GM04504 (cell line): Measurements from ENCODE around the gene MXD4.
"Not testable (repeated sequence)": the region's sequence is repeated elsewhere in the genome, so short reads cannot be mapped to it uniquely, and the experiment has no call there.

Source experiments
- DNase-seq: peaks from one replicate; pipeline ENCODE4 v3.0.0-alpha.2; 2012; ENCODE audit warnings: low read depth

MXD4 gene

GRCh38 chr4:2250357-2251072 is 11.4 kb downstream of the MXD4 start:
- no peak for DNase-seq

- DNase-seq = no peak
Observed at GRCh38 chr4:2249526-2250356, 12.2 kb downstream of the MXD4 start.

- no peak for DNase-seq
Observed at GRCh38 chr4:2248821-2249261, 13.1 kb downstream of the MXD4 start.

DNA sequence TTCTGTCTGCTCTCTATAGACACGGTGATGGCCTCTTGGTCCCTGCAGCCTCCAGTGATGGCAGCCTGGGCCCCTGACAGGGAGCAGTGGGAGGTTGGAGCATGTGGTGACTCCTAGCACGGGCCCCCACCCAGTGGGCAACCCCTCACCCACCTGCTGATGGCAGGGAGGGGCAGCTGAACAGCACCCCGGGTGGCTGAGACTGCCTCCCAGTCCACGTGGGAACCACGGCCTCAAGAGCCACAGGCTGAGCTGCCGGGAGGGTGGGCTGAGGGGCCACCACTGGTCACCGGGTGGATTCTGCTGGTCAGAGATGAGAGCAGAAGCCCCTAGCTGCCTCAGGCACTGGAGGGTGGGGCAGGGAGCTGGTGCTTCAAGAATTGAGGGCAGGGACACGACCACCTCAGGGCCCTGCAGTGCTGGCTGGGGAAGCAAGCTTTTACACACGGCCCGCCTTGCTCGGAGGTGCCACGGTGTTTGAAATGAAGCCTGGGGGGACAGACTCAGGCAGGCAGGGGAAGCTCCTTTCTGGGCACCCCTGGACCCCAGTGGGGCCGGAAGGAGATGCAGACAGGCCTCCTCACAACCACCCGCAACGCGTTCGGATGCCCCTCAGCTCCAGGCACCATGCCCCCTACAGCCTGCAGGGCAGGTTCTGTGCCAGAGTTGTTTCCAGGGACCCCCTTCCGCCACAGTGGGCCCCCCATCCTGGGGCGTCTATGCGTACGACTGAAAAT is 13.7 kb downstream of the MXD4 start:
- DNase-seq = no peak

- DNase-seq = no peak
Observed at GRCh38 chr4:2247128-2248043, 14.5 kb downstream of the MXD4 start.

DNA sequence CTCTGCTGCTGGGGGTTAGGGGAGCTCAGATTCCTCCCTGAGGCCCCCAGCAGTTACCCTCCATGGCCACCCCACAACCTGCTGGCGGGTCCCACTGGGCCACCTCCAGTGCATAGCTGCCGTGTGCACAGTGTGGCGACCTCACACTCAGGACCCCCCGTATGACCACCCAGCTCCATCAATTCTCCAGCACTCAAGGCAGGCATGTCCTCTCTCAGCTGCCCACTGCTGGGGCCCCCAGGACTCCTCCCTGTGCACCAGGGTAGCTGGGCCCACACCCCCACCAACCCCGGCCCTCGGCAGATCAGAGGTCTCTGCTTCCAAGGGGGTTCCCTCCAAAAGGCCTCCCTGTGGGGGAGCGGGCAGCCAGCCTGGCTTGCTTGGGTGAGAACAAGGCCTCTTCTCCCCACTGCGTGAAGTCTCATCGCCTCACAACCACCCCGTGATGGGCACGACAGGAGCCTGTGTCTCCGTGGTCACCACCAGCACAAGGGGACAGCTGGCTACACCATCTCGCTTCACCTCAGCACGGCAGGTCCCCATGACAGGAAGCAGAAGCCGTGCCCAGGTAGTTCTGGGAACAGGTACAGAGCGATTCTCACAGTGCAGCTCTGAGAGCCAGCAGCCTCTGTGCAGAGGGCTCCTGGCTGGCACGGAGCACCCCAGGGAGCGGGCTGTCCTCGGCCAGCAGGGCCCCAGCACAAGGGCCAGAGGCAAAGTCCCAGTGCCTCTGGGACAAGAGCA is 15.4 kb downstream of the MXD4 start:
- DNase-seq = no peak

GRCh38 chr4:2245787-2246275 is 16.1 kb downstream of the MXD4 start:
- no peak for DNase-seq

GRCh38 chr4:2245057-2245786 is 16.7 kb downstream of the MXD4 start:
- no peak for DNase-seq

GRCh38 chr4:2243681-2244380 is 18.1 kb downstream of the MXD4 start:
- no peak for DNase-seq

DNA sequence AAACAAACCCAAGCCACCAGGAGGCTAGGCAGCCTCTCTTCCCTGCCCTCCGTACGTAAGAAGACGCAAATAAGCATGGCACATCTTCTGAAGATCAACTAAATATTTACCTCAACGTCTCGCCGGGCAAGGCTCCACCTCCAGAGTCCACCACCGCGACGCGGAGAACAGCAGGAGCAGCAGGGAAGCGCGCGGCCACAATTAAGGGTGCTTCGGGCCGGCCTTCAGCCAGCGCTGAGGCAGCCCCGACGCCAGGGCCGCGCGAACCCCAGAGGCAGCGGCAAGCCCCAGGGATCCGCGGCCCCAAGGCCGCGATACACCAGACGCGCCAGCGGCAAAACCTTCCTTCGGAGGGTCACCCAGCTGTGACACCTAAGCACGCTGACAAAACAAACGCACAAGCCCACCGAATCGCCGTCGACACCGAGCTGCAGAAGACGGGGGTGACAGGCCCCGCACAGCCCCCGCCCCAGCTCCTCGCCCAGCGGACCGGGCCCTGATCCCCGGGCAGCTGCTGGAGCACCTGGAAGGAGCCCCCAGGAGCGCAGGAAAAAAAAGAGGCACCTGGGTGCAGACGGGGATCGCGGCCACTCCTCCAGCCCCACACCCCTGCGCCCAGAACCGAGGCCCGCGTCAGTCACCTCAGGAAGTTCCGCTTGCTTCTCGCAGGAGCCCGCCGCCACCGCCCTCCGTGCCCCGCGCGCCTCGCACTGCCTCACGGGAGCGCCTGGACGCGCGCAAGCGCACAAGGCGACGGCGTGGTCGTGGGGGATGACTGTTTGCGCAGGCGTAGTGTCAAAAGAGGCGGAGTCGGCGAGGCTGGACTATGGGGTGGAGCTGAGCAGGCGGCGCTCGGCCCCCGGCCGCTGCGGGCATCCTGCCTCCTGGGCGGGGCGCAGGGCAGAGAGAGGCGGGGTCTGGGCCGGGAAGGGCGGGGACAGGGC is 20.2 kb downstream of the MXD4 start, which contains the start of the genes HAUS3 and POLN:
Gene HAUS3 (minus strand): TSS at position 712 of the 944 bp plus-strand sequence. CDS start 1,175 bp downstream, outside the sequence.
Gene POLN (minus strand): TSS at position 712 of the 944 bp plus-strand sequence. CDS start 12,890 bp downstream, outside the sequence.
- peak; percentile 96 for DNase-seq

GRCh38 chr4:2241003-2241402 is 20.9 kb downstream of the MXD4 start:
- no peak for DNase-seq

DNA sequence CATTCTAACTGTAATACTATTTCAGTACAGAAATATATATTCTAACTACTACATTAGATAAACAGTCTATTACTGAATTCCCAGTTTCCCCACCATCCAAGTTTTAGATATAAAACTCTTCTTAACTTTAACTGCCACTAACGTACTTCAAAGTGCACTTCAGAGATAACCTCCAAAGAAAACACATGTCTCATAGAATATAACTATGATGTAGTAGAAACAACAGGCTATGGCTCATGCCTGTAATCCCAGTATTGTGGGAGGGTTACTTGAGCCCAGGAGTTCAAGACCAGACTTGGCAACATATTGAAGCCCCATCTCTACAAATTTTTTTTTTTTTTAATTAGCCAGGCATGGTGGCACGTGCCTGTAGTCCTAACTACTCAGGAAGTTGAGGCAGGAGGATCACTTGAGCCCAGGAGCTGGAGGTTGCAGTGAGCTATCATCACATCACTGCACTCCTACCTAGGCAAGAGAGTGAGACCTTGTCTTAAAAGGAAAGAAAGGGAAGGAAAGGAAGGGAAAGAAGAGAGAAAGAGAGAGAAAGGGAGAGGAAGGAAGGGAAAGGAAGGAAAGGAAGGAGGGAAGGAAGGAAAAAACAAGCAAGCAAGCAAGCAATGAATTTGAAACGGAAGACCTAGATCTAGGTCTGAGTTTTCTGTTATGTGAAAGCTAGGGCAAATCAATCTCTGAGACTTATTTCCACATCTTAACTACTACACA is 24.8 kb downstream of the MXD4 start:
- no peak for DNase-seq

DNA sequence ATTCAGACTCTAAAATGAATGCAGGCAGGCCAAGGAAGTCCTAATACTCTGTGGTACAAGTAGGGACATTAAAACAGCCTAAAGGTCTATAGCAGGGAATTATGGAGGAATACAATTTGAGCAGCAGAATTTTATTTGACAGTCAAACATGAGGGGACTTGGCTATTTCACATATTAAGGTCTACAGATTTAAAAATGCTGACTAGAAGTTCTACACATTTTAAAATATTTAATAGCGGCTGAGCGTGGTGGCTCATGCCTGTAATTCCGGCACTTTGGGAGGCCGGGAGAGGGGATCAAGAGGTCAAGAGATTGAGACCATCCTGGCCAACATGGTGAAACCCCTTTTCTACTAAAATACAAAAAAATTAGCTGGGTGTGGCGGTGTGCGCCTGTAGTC is 30.8 kb downstream of the MXD4 start:
- no peak for DNase-seq

DNA sequence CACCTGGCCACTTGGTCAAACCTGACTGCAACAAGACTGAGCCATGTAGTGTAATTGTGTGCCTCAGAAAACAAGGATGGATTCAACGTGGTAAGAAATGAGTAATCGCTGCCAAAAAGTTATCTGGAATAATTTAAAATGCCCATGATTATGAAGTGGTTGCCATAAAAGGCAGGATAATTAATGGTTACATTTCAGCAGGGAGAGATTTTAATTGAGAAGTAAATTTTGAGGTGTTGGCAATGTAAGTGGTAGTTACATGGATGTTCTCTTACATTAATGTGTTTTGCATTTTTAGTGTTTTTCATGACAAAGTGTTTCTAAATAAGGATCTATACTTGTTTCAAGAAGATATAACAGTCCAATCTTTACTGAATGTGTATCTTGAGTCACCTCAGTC is 35.6 kb downstream of the MXD4 start:
- no peak for DNase-seq

DNA sequence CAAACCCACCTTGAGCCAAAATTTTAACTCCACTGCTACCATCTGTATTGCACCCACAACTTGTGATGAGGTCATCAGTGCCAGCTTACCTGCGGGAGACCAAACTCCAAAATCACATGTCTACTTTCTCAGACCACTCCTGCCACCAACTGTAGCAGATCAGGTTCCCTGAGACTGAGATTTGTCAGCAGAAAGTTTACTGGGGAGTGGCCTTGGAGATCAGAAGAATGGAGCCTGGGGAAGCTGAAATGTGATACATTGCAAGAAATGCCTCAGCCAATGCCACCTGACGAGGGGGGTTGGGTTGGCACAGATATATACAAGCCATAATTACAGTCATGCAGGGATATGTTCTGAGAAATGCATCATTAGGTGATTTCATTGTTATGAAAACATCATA is 39.1 kb downstream of the MXD4 start:
- DNase-seq = no peak

DNA sequence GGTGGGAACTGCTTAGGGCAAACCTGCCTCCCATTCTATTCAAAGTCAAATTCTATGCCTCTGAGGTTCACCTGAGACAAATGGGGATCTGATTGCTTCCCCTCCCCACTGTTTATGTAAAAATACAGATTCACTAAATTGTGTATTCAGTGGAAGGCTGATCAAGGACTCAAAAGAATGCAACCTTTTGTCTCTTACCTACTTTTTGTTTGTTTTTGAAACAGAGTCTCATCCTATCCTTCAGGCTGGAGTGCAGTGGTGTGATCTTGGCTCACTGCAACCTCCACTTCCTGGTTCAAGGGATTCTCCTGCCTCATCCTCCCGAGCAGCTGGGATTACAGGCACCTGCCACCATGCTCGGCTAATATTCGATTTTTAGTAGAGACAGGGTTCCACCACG is 40.5 kb downstream of the MXD4 start:
- not testable (repeated sequence) for DNase-seq

GRCh38 chr4:2220016-2220630 is 41.8 kb downstream of the MXD4 start:
- DNase-seq = no peak
